ENCODE results near the gene NPLOC4. TPM values are rescaled to one million over a fixed set of nuclear protein-coding genes. Genes with fewer than 3 reads are reported as not detected.

Gene NPLOC4
- total RNA-seq = 63.8 and 70.1 TPM in 2 replicates

DNA sequence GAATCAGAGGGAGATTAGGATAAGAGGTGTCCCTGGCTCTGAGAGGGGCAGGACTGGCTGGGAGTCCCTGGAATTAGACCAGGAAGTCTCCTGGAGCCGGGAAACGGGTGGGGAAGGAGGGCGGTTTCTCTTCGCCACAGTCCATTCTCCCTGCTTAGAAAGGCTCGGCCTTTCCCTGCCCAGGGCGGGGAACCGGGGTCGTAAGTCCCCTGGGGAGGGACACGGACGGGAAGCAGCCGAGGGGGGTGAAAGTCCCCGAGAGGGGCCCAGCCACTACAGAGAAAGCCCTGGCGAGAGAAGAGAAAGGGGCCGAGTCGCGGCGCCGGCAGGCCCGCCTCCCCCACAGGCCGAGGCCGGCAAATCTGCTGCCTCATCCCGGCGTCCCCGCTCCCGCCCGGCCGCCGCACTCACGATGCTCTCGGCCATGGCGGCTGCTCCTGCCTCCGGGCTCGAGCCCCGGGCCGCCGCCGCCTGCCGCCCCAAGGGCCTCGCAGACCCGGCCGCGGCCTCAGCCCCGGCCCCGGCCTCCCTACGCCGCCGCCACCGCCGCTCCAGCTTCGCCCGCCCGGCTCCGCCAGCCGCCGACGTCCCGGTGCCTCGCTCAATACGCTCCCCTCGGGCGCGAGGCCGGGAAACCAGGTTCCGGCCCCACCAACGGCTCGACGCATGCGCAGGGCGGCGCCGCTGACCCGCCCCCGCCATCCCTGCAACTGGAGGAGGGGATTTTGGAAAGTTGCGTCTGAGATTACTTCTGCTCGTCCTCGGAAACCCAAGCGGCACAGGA lies at the start of gene NPLOC4, which contains the start of gene TSPAN10:
NPLOC4 (minus strand) TSS at position 608 of the 784 bp plus-strand sequence; CDS start at position 426, 182 bp downstream.
TSPAN10 (plus strand) TSS at position 692 of the 784 bp plus-strand sequence. CDS start 5,217 bp downstream, outside the sequence.

DNA sequence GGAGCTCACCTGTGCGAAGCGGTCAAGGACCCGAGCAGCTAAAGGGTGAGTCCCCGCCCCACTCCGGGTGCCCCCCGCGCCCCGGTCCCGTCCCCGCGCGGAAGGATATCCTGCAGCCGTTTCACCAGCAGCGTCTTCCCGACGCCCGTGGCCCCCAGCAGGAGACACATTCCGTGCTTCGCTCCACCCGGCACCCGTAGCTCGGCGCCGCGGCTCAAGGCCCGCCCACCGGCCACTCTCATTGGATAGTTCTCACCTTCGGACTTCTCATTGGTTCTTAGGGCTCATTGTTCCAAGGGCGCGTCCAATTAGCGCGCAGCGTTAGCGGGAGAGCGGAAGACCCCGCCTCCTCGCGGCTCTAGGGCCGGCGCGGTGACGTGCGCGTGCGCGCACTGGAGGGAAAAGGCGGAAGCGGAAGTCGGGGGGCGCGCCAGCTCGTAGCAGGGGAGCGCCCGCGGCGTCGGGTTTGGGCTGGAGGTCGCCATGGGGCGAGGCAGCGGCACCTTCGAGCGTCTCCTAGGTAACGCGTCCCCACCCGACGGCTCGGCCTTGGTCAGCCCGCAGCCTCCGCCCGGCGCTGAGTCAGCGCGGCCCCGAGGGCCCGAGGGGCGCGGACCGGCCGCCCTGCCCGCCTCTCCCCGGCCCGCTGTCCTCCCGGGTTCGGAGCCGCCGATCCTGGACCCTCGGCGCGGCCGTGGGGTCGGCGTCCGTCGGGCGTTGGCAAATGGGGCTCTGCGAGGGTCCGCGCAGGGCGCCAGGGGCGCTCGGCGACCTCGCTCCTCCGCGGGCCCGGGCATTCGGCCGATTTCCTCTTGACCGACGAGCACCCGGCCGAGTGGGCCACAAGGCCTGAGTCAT lies 46.9 kb upstream of the NPLOC4 start, which contains the start of the genes ARL16 and HGS:
ARL16 (minus strand) TSS at position 214 of the 858 bp plus-strand sequence; CDS start at position 170, 44 bp downstream.
HGS (plus strand) TSS at position 428 of the 858 bp plus-strand sequence; CDS start at position 484, 56 bp downstream.

DNA sequence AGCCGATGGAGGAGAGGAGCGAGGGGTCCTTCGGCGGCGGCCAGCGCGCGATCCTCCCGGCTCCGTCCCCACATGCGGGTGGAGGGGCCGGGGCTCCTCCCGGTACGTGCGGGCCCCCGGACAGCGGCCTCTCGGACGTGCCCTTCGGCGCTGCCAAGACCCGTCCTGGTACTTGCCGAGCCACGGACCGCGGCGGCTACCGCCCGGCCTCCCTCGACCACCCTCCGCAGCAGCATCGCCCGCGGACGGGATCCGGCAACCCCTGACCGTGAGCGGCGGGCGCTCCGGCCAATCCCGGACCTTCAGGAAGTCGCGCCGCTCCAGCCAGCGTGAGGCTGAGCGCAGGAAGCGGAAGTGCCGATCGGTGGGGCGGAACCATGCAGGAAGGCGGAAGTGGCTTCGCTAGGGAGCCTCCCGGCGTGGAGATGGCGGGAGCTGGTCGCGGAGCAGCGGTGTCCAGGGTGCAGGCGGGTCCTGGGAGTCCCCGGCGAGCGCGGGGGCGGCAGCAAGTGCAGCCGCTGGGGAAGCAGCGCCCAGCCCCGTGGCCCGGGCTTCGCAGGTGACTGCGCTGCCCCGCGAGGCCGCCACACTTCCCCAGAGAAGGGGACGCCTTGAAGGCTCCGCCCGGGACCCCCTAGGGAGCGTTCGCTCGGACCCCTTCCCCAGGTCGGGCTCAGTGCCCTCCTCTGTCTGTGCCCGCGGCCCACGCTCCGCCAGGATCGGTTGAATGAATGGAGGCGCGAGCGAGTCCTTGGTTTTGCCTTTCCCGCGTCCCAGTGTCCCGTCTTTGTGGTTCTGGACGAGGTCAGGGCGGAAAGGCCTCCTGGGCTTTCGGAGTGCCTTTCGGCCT lies 29.7 kb upstream of the NPLOC4 start, which contains the start of the genes CCDC137 and OXLD1:
CCDC137 (plus strand) TSS at position 396 of the 850 bp plus-strand sequence; CDS start at position 426, 30 bp downstream.
OXLD1 (minus strand) TSS at position 264 of the 850 bp plus-strand sequence; CDS start at position 236, 28 bp downstream.

DNA sequence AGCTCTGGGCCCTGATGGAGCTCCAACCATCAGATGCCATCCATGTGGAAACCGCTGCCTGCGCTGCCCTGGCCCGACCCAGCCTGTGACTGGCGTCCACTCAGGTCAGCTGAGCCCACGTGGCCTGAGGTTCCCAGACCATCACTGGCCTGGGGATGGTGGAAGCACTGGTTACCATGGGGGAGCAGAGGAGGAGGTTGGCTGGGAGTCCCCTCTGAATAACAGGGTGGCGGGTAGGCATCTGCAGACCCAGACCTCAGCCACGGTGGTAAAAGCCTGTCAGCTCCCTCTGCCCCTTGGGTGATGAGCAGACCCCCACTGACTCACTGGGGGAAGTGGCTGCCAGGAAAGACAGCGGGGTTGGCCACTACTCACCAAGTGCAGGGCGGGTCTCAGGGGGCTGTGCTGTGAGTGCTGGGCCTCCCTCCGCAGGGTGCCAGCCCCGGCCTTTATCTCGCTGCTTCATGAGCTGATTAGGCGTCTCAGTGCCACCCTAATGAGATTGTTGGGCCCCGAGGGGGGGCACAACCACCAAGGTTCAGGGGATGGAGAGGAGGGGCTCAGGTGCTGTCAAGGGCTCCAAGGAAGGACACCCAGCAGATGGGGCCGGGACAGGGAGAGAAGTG lies 19.3 kb upstream of the NPLOC4 start, which contains the start of gene PDE6G:
PDE6G (minus strand) TSS at position 425 of the 626 bp plus-strand sequence. CDS start 3,237 bp downstream, outside the sequence.

DNA sequence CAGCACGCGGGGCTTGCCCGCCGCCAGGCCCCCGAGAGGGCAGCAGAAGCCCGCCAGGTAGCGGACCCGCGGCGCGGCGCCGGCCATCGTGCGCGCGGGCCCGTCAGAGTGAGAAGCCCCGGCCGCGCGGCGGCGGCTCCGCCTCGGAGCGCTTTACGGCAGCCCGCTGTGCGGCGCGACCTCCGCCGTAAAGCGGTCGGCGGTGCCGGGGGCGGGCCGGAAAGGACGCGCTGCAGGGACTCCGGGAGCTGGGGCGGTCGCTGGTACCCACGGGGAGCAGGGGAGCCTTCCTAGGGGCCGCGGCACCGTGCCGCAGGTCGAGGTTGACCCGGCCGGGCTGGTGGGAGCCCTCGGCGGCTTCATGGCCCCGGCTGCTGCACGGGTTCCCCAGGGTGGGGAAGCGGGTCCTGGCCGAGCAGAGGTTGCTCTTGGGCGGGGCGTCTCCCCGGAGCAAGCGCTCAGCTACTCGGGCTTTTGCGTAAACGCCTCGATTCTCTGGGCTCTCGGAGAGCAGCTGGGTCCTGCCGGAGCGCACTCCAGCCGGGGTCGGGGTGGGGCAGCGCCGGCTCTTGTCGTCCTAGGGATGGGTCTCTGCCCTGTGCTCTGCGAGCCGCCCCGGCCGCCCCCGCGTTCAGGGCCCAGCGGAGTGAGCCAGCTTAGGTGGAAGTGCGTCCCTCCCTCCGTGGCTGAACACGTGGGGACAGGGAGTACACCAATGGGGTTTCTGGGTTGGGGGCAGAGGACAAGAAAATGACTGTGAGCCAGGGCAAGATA lies 84.5 kb downstream of the NPLOC4 start, which contains the start of gene FAAP100:
FAAP100 (minus strand) TSS at position 110 of the 774 bp plus-strand sequence; CDS start at position 87, 23 bp downstream.

DNA sequence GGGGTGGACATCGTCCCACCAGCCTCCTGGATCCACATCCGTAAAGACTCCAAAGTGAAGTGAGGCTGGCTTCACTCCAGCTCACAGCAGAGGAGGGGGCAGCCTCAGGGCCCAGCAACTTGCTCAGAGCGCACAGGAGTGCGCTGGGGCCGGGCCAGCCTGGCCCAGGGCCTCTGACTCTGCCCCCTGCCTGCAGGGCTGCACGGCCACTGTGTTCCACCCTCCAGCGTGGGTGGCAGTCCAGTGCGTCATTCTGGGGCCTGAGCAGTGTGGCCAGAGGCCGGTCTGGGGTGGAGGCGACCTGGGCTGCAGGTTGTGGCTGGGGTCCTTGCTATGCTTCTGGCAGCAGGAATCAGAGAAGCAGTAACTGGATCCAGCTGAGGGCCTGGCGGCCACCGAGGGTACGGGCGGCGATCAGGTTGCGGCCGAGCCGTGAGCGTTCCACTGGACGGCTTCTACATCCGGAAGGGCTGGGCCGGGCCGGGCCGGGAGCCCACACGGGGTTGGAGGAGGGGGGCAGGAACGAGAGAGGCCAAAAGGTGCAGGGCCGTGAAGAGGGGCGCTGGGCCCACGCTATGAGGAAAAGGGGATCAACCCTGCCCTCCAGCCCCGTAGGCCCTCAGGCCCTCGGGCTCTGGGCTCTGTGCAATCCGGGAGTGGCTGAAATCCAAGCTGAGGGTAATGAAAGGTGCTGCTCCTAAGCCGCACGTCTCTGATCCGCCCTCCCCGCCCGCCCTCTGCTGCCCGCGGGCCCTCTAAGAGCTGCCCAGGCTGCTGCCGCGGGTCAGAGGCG lies 109.1 kb downstream of the NPLOC4 start, which contains the start of gene FSCN2:
FSCN2 (plus strand) TSS at position 787 of the 793 bp plus-strand sequence. CDS start 155 bp downstream, outside the sequence.

DNA sequence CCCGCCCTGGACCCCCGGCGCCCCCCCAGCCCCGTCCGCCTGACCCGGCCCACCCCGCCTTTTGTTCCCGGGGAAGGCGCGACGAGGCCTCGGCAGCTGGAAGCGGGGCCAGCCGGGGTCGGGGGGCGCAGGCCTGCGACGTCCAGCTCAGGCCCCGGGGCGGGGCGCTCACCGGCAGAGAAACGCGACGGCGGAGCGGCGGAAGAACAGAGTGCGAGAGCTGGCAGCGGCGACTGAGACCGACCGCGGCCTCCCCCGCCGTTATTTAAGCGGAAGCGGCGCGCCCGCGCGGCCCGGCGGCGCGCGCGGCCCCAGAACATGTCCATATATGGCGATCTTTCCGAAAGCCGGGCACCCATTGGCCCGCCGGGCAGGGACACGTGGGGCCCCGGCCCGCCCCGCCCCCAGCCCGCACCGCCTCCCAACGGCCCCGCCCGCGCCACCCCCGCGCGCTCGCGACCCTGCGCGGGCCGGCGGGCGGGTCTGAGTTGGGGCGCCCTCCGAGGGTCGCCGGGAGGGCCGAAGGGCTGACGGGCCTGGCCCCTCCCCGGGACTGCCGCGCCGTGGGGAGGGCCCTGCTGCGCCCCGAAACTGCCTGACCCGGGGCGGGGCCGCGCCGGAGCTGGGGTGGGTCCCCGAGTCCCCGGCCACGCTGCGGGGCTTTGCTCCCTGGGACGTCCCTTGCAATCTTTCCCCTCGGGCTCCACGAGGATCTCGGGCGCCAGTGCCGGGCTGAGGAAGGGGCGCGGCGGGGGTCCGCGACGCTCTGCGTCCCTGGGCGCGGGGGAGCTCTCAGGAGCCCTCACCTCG lies 124.1 kb downstream of the NPLOC4 start, which contains the start of gene ACTG1:
ACTG1 (minus strand) TSS at position 238 of the 810 bp plus-strand sequence. CDS start 445 bp downstream, outside the sequence.

Other genes starting within 250 kb of the NPLOC4 start
- gene BAHCC1, start 241.7 kb downstream of the NPLOC4 start, total RNA-seq = 6.3 and 7.3 TPM in 2 replicates
- 8,175 and 10,672 TPM in 2 replicates for gene ACTG1, start 124.3 kb downstream of the NPLOC4 start, total RNA-seq
- gene FSCN2, start 108.7 kb downstream of the NPLOC4 start, total RNA-seq = 0.35 TPM in 1 of 2 replicates, not detected in the other
- gene FAAP100, start 84.8 kb downstream of the NPLOC4 start, total RNA-seq = 29.1 and 29.4 TPM in 2 replicates
- 1.9 and 2.0 TPM in 2 replicates for gene TSPAN10, start 84 bp upstream of the NPLOC4 start, total RNA-seq
- gene PDE6G, start 19.4 kb upstream of the NPLOC4 start, total RNA-seq = 1.2 and 3.2 TPM in 2 replicates
- gene OXLD1, start 29.5 kb upstream of the NPLOC4 start, total RNA-seq = 50.7 and 58.1 TPM in 2 replicates
- gene CCDC137, start 29.6 kb upstream of the NPLOC4 start, total RNA-seq = 11.8 and 17.7 TPM in 2 replicates
- gene ARL16, start 46.7 kb upstream of the NPLOC4 start, total RNA-seq = 37.7 and 46.4 TPM in 2 replicates
- 88.8 and 125 TPM in 2 replicates for gene HGS, start 46.9 kb upstream of the NPLOC4 start, total RNA-seq
- 80.1 and 94.3 TPM in 2 replicates for gene MRPL12, start 66.3 kb upstream of the NPLOC4 start, total RNA-seq
- gene SLC25A10, start 75.2 kb upstream of the NPLOC4 start, total RNA-seq = 12.7 and 23.0 TPM in 2 replicates
- gene GCGR, start 167.0 kb upstream of the NPLOC4 start, total RNA-seq = not detected in 2 replicates
- gene MCRIP1, start 196.2 kb upstream of the NPLOC4 start, total RNA-seq = 103 and 127 TPM in 2 replicates
- gene PPP1R27, start 197.9 kb upstream of the NPLOC4 start, total RNA-seq = not detected in 2 replicates
- gene P4HB, start 223.4 kb upstream of the NPLOC4 start, total RNA-seq = 1,723 and 2,500 TPM in 2 replicates
- 282 and 361 TPM in 2 replicates for gene ARHGDIA, start 234.2 kb upstream of the NPLOC4 start, total RNA-seq

All from myometrial cell (primary cell).